RWPE2 (cell line): ENCODE data around the gene PIGL.
"Not testable (repeated sequence)": the region's sequence is repeated elsewhere in the genome, so short reads cannot be mapped to it uniquely, and the experiment has no call there.

ENCODE experiments used
- ATAC-seq: fragments of 200-7000 bp; cut with Tn5 transposase; 3 replicates; pipeline ENCODE4 v1.9.1; 2021; ENCODE audit warnings: low read depth
- DNase-seq: peaks from one replicate; pipeline ENCODE4 v3.0.0-alpha.2; 2020; ENCODE audit warnings: low spot score
- H3K27ac ChIP-seq: fragments of 450-650 bp; 2 replicates; pipeline ENCODE4 v1.5.1; 2017; ENCODE audit warnings: mild to moderate bottlenecking; ENCODE audit not compliant: poor library complexity, severe bottlenecking
- H3K27me3 ChIP-seq: fragments of 250-450 bp; sonication (Bioruptor Pico); 2 replicates; pipeline ENCODE4 v1.5.1; 2021; ENCODE audit warnings: mild to moderate bottlenecking, moderate library complexity; ENCODE audit not compliant: insufficient read depth, poor library complexity, severe bottlenecking
- H3K36me3 ChIP-seq: fragments of 250-450 bp; sonication (Bioruptor Pico); 2 replicates; pipeline ENCODE4 v1.5.1; 2020; ENCODE audit warnings: low read depth, mild to moderate bottlenecking, moderate library complexity
- H3K4me1 ChIP-seq: fragments of 250-450 bp; sonication (Bioruptor Pico); 2 replicates; pipeline ENCODE4 v1.5.1; 2021; ENCODE audit warnings: mild to moderate bottlenecking, moderate library complexity; ENCODE audit not compliant: insufficient read depth, poor library complexity, severe bottlenecking
- H3K4me3 ChIP-seq: fragments of 250-450 bp; sonication (Bioruptor Pico); 2 replicates; pipeline ENCODE4 v1.5.1; 2021; ENCODE audit warnings: mild to moderate bottlenecking, moderate library complexity; ENCODE audit not compliant: severe bottlenecking
- H3K9me3 ChIP-seq: fragments of 250-450 bp; sonication (Bioruptor Pico); 2 replicates; pipeline ENCODE4 v1.5.1; 2021; ENCODE audit warnings: mild to moderate bottlenecking, moderate library complexity; ENCODE audit not compliant: severe bottlenecking
- CTCF ChIP-seq: fragments of 450-650 bp; IDR thresholded peaks from one replicate; pipeline ENCODE4 v1.5.1; 2017; ENCODE audit warnings: mild to moderate bottlenecking, moderate library complexity; ENCODE audit not compliant: poor library complexity, severe bottlenecking

The PIGL gene

GRCh38 chr17:16286947-16287562 lies 70.0 kb downstream of the PIGL start:
- ATAC-seq (no peak), DNase-seq (no peak)
- H3K27me3 ChIP-seq: no peaks in the 10 kb centered on the region
- H3K36me3 ChIP-seq: no peaks in the 10 kb centered on the region
- H3K4me1 ChIP-seq: peaks cover 63% of the 10 kb centered on the region
- TF ChIP-seq CTCF: no peak
- no peaks in the 10 kb centered on the region for H3K9me3 ChIP-seq
- no peak overlapping the region for H3K4me3 ChIP-seq
- peak overlapping the region; percentile 92 for H3K27ac ChIP-seq

- H3K36me3 ChIP-seq: no peaks in the 10 kb centered on the region
- no peaks in the 10 kb centered on the region for H3K9me3 ChIP-seq
- H3K27ac ChIP-seq: peak overlapping the region; percentile 92
- peaks cover 58% of the 10 kb centered on the region for H3K4me1 ChIP-seq
- no peak overlapping the region for H3K4me3 ChIP-seq
- ATAC-seq: no peak
- TF ChIP-seq CTCF: no peak
- no peaks in the 10 kb centered on the region for H3K27me3 ChIP-seq
- no peak for DNase-seq
Observed at GRCh38 chr17:16287563-16288027, 70.6 kb downstream of the PIGL start.

GRCh38 chr17:16288860-16289571 lies 72.0 kb downstream of the PIGL start:
- Histone ChIP-seq H3K4me3 (no peak overlapping the region), H3K36me3 (no peaks in the 10 kb centered on the region), H3K27me3 (no peaks in the 10 kb centered on the region), H3K27ac (no peak overlapping the region), H3K9me3 (no peaks in the 10 kb centered on the region), H3K4me1 (peaks cover 44% of the 10 kb centered on the region)
- ATAC-seq (no peak), DNase-seq (no peak)
- no peak for TF ChIP-seq CTCF

- no peak overlapping the region for H3K4me3 ChIP-seq
- no peak for TF ChIP-seq CTCF
- DNase-seq: no peak
- H3K27ac ChIP-seq: no peak overlapping the region
- H3K9me3 ChIP-seq: no peaks in the 10 kb centered on the region
- H3K4me1 ChIP-seq: peaks cover 10% of the 10 kb centered on the region
- H3K36me3 ChIP-seq: no peaks in the 10 kb centered on the region
- ATAC-seq: no peak
- no peaks in the 10 kb centered on the region for H3K27me3 ChIP-seq
Observed at GRCh38 chr17:16293931-16294330, 76.9 kb downstream of the PIGL start.

GRCh38 chr17:16294560-16294959 lies 77.5 kb downstream of the PIGL start:
- Histone ChIP-seq H3K36me3 (no peaks in the 10 kb centered on the region), H3K4me1 (peaks cover 5% of the 10 kb centered on the region), H3K4me3 (no peak overlapping the region), H3K27me3 (no peaks in the 10 kb centered on the region), H3K9me3 (no peaks in the 10 kb centered on the region), H3K27ac (no peak overlapping the region)
- TF ChIP-seq CTCF: no peak
- DNase-seq: no peak
- ATAC-seq: no peak

- not testable (repeated sequence) for H3K4me1 ChIP-seq, H3K27ac ChIP-seq, H3K36me3 ChIP-seq, H3K27me3 ChIP-seq, H3K4me3 ChIP-seq, DNase-seq, H3K9me3 ChIP-seq
- ATAC-seq: peak; percentile 54; the same call in 1 of the 3 replicates
Observed at GRCh38 chr17:16296072-16296471, 79.1 kb downstream of the PIGL start.
